Measurements from ENCODE around the gene GIMAP2. TPM values are rescaled to one million over a fixed set of nuclear protein-coding genes. Genes with fewer than 3 reads are reported as not detected.

Gene GIMAP2
- total and polyA plus RNA-seq, 2 donors, result 32.5 to 70.4 TPM

DNA sequence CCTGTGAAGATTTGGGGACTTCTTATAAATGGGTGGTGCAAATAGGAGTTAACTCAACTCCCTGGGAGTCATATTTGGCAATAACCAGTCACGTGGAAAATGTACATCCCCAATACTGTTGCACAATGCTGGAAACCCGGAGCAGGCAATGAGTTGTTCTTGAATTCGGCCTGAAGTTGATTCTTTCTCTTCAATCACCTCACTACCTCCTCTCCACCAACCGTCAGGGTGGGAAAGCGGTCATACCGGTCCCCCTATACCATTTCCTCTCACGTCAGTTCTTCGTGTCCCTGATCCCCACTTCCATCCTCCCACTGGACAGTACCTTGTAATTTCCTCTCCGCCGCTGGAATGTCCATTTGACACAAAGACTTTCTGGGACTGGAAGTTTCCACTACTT, 54.5 kb downstream of the GIMAP2 start:
- Histone ChIP-seq H3K9me3 (ENCODE audit: control insufficient read depth in 2 of 2, insufficient read depth in 1 of 2, low read length in 1 of 2) (no peaks in the 10 kb centered on the region), H3K27me3 (ENCODE audit: control insufficient read depth in 2 of 2, insufficient read depth in 1 of 2, low read length in 1 of 2) (no peaks in the 10 kb centered on the region), H3K4me3 (ENCODE audit: low read length in 2 of 2) (peak overlapping the region in 1 of 2 donors; percentile 10), H3K36me3 (ENCODE audit: control insufficient read depth in 2 of 2, insufficient read depth in 2 of 2, low read length in 1 of 2) (peaks cover 0 to 33% of the 10 kb centered on the region in 2 donors), H3K27ac (ENCODE audit: low read depth in 1 of 2, low read length in 1 of 2) (no peak overlapping the region), H3K4me1 (ENCODE audit: control insufficient read depth in 2 of 2, insufficient read depth in 2 of 2, low read length in 2 of 2) (peaks cover 13 to 45% of the 10 kb centered on the region in 2 donors)
- DNase-seq (ENCODE audit: low read depth in 6 of 9, low spot score in 9 of 9), result no peak
- WGBS, result 90% methylated on average over 10 of the region's 10 CpGs

DNA sequence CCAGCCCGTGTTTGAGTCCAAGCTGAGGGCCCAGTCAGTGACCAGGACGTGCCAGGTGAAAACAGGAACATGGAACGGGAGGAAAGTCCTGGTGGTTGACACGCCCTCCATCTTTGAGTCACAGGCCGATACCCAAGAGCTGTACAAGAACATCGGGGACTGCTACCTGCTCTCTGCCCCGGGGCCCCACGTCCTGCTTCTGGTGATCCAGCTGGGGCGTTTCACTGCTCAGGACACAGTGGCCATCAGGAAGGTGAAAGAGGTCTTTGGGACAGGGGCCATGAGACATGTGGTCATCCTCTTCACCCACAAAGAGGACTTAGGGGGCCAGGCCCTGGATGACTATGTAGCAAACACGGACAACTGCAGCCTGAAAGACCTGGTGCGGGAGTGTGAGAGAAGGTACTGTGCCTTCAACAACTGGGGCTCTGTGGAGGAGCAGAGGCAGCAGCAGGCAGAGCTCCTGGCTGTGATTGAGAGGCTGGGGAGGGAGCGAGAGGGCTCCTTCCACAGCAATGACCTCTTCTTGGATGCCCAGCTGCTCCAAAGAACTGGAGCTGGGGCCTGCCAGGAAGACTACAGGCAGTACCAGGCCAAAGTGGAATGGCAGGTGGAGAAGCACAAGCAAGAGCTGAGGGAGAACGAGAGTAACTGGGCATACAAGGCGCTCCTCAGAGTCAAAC, 56.9 kb downstream of the GIMAP2 start:
- Histone ChIP-seq H3K27me3 (ENCODE audit: control insufficient read depth in 2 of 2, insufficient read depth in 1 of 2, low read length in 1 of 2) (no peaks in the 10 kb centered on the region), H3K4me1 (ENCODE audit: control insufficient read depth in 2 of 2, insufficient read depth in 2 of 2, low read length in 2 of 2) (peaks cover 0 to 23% of the 10 kb centered on the region in 2 donors), H3K36me3 (ENCODE audit: control insufficient read depth in 2 of 2, insufficient read depth in 2 of 2, low read length in 1 of 2) (peaks cover 0 to 34% of the 10 kb centered on the region in 2 donors), H3K4me3 (ENCODE audit: low read length in 2 of 2) (no peak overlapping the region), H3K9me3 (ENCODE audit: control insufficient read depth in 2 of 2, insufficient read depth in 1 of 2, low read length in 1 of 2) (no peaks in the 10 kb centered on the region), H3K27ac (ENCODE audit: low read depth in 1 of 2, low read length in 1 of 2) (no peak overlapping the region)
- 97% methylated on average over 14 of the region's 14 CpGs for WGBS
- DNase-seq (ENCODE audit: low read depth in 6 of 9, low spot score in 9 of 9), result no peak

Other genes starting within 250 kb of the GIMAP2 start
- 6.1 TPM for gene GIMAP8, start 235.1 kb upstream of the GIMAP2 start, total RNA-seq
- gene GIMAP8, start 235.1 kb upstream of the GIMAP2 start, polyA plus RNA-seq, result 7.9 TPM
- 48.1 TPM for gene GIMAP7, start 170.8 kb upstream of the GIMAP2 start, total RNA-seq
- 69.0 TPM for gene GIMAP7, start 170.8 kb upstream of the GIMAP2 start, polyA plus RNA-seq
- 68.5 TPM for gene GIMAP4, start 118.3 kb upstream of the GIMAP2 start, total RNA-seq
- gene GIMAP4, start 118.3 kb upstream of the GIMAP2 start, polyA plus RNA-seq, result 40.9 TPM
- gene GIMAP6, start 53.3 kb upstream of the GIMAP2 start, total RNA-seq, result 42.4 TPM
- 20.5 TPM for gene GIMAP6, start 53.3 kb upstream of the GIMAP2 start, polyA plus RNA-seq
- gene GIMAP1, start 30.9 kb downstream of the GIMAP2 start, total RNA-seq, result 9.8 TPM
- gene GIMAP1, start 30.9 kb downstream of the GIMAP2 start, polyA plus RNA-seq, result 10.7 TPM
- gene GIMAP5, start 51.7 kb downstream of the GIMAP2 start, total RNA-seq, result 39.3 TPM
- gene GIMAP5, start 51.7 kb downstream of the GIMAP2 start, polyA plus RNA-seq, result 39.8 TPM
- 23.4 TPM for gene TMEM176B, start 114.7 kb downstream of the GIMAP2 start, total RNA-seq
- gene TMEM176B, start 114.7 kb downstream of the GIMAP2 start, polyA plus RNA-seq, result 34.7 TPM
- 11.0 TPM for gene TMEM176A, start 115.1 kb downstream of the GIMAP2 start, total RNA-seq
- 27.9 TPM for gene TMEM176A, start 115.1 kb downstream of the GIMAP2 start, polyA plus RNA-seq
- gene AOC1, start 166.8 kb downstream of the GIMAP2 start, total RNA-seq, result 1.3 TPM
- 3.5 TPM for gene AOC1, start 166.8 kb downstream of the GIMAP2 start, polyA plus RNA-seq

Data from thymus (tissue), 11 donors.